Measurements from ENCODE around the gene RAB12.

- TF ChIP-seq CTCF (conservative IDR thresholded peaks at IDR 0.05 in 1 of 2, IDR thresholded peaks at IDR 0.05 in 1 of 2; ENCODE audit: extremely low read depth in 1 of 2, insufficient read depth in 1 of 2, low read depth in 1 of 2, low read length in 2 of 2) (no peak), EZH2 (IDR thresholded peaks at IDR 0.05; ENCODE audit: borderline replicate concordance, low read length) (no peak)
These were observed 2.8 kb downstream of the RAB12 start for GRCh38 chr18:8611916-8612576.
